A549 (cell line): ENCODE data around the gene MDM1.

Experiments
- BHLHE40 ChIP-seq: IDR thresholded peaks from 2 replicates; pipeline ENCODE4 v1.6.1; 2012; ENCODE audit warnings: low read depth, low read length, inconsistent platforms
- CEBPB ChIP-seq, 2 experiments: fragments of >200 bp in 1 of 2; sonication (Bioruptor Twin) in 1 of 2; formaldehyde crosslinking in 1 of 2; IDR thresholded peaks; 2 replicates each; pipeline ENCODE4 v1.6.1; 2012 to 2016
- CTCF ChIP-seq: fragments of >200 bp; sonication (Bioruptor Twin); formaldehyde crosslinking; IDR thresholded peaks from 3 replicates; pipeline ENCODE4 v1.5.1; 2016
- HOXA7 ChIP-seq: fragments of 250-450 bp; sonication (Bioruptor Pico); IDR thresholded peaks from 2 replicates; pipeline ENCODE4 v1.5.0; 2020; ENCODE audit warnings: mild to moderate bottlenecking, moderate library complexity
- MAFK ChIP-seq: fragments of 450-650 bp; IDR thresholded peaks from 2 replicates; pipeline ENCODE4 v1.6.1; 2014; ENCODE audit not compliant: partially characterized antibody
- MAX ChIP-seq: IDR thresholded peaks from 2 replicates; pipeline ENCODE4 v1.6.1; 2012
- POLR2A ChIP-seq: IDR thresholded peaks from 2 replicates; pipeline ENCODE4 v1.6.1; 2012; ENCODE audit warnings: mild to moderate bottlenecking, low read length
- ZSCAN20 ChIP-seq: fragments of 250-450 bp; sonication (Bioruptor Pico); IDR thresholded peaks from 2 replicates; pipeline ENCODE4 v1.8.0; 2022; ENCODE audit warnings: mild to moderate bottlenecking, moderate library complexity

GRCh38 chr12:68324531-68324930 is 7.6 kb downstream of the MDM1 start:
- no peak for TF ChIP-seq HOXA7 (CRISPR knock-in tag)
- TF ChIP-seq BHLHE40 = no peak
- TF ChIP-seq MAX = no peak
- no peak for TF ChIP-seq POLR2A
- TF ChIP-seq CTCF = no peak
- no peak for TF ChIP-seq ZSCAN20 (CRISPR knock-in tag)
- no peak for TF ChIP-seq CEBPB (IDR thresholded peaks at IDR 0.05)
- TF ChIP-seq MAFK = no peak
